Neural cell (in vitro differentiated cells): ENCODE data around the gene RFX3. TPM values are rescaled to one million over a fixed set of nuclear protein-coding genes. Genes with fewer than 3 reads are reported as not detected.

Source experiments
- H2AFZ ChIP-seq: fragments of 200-600, 300-800 bp; sonication (generic), shearing (Covaris generic); 2 replicates; pipeline ENCODE4 v1.6.0; 2014; ENCODE audit warnings: low read depth, mild to moderate bottlenecking, antibody characterized with exemption, low read length, moderate library complexity
- H3F3A ChIP-seq: fragments of 200-600 bp; shearing (Covaris generic); 2 replicates; pipeline ENCODE4 v1.6.1; 2016; ENCODE audit warnings: mild to moderate bottlenecking, moderate library complexity, mixed read lengths, antibody characterized with exemption, low read length; ENCODE audit not compliant: insufficient read depth, poor library complexity, severe bottlenecking
- H3K27ac ChIP-seq: fragments of 200-600, 300-800 bp; sonication (generic), shearing (Covaris generic); 2 replicates; pipeline ENCODE4 v1.5.1; 2014; ENCODE audit warnings: mild to moderate bottlenecking, low read length, moderate library complexity
- H3K27me3 ChIP-seq: fragments of 300-800, 200-600 bp; sonication (generic), shearing (Covaris generic); 2 replicates; pipeline ENCODE4 v1.6.0; 2014; ENCODE audit warnings: mild to moderate bottlenecking, low read depth, low read length, moderate library complexity; ENCODE audit not compliant: insufficient read depth
- H3K36me3 ChIP-seq: fragments of 300-800, 200-600 bp; sonication (generic), shearing (Covaris generic); 2 replicates; pipeline ENCODE4 v1.5.1; 2014; ENCODE audit warnings: mild to moderate bottlenecking, antibody characterized with exemption, low read length, moderate library complexity; ENCODE audit not compliant: insufficient read depth
- H3K4me2 ChIP-seq: fragments of 300-800, 200-600 bp; sonication (generic), shearing (Covaris generic); 2 replicates; pipeline ENCODE4 v1.6.0; 2014; ENCODE audit warnings: mild to moderate bottlenecking, low read length
- H3K4me3 ChIP-seq: fragments of 300-800, 200-600 bp; sonication (generic), shearing (Covaris generic); 2 replicates; pipeline ENCODE4 v1.5.1; 2014; ENCODE audit warnings: mild to moderate bottlenecking, low read length, moderate library complexity
- H3K79me2 ChIP-seq: fragments of 200-600 bp; shearing (Covaris generic); replicated peaks from 2 replicates; pipeline ENCODE4 v1.6.0; 2014; ENCODE audit warnings: mild to moderate bottlenecking, low read length, moderate library complexity; ENCODE audit not compliant: insufficient read depth
- H3K9ac ChIP-seq: fragments of 300-800, 200-600 bp; sonication (generic), shearing (Covaris generic); 2 replicates; pipeline ENCODE4 v1.6.1; 2016; ENCODE audit warnings: mild to moderate bottlenecking, low read length, mixed read lengths
- H3K9me2 ChIP-seq: fragments of 200-600 bp; shearing (Covaris generic); 2 replicates; pipeline ENCODE4 v1.6.1; 2016; ENCODE audit warnings: mild to moderate bottlenecking, low read length, mixed read lengths; ENCODE audit not compliant: insufficient read depth
- H3K9me3 ChIP-seq: fragments of 200-600, 300-800 bp; sonication (generic), shearing (Covaris generic); 2 replicates; pipeline ENCODE4 v1.6.1; 2016; ENCODE audit warnings: mild to moderate bottlenecking, mixed run types, low read length, moderate library complexity, mixed read lengths
- H4K20me1 ChIP-seq: fragments of 200-600 bp; shearing (Covaris generic); 2 replicates; pipeline ENCODE4 v1.6.1; 2016; ENCODE audit warnings: mild to moderate bottlenecking, mixed run types; ENCODE audit not compliant: insufficient read depth
- EP300 ChIP-seq: fragments of 450-650 bp; conservative IDR thresholded peaks from 2 replicates; pipeline ENCODE4 v1.6.1; 2014; ENCODE audit warnings: antibody characterized with exemption, mild to moderate bottlenecking, moderate library complexity; ENCODE audit not compliant: poor library complexity, severe bottlenecking
- EZH2 ChIP-seq: fragments of 200-600, 300-800 bp; shearing (Covaris generic), sonication (generic); IDR thresholded peaks from 2 replicates; pipeline ENCODE4 v1.6.1; 2014; ENCODE audit warnings: antibody characterized with exemption, low read length, borderline replicate concordance, mild to moderate bottlenecking; ENCODE audit not compliant: insufficient read depth, poor library complexity, severe bottlenecking
- MXI1 ChIP-seq: fragments of 450-650 bp; conservative IDR thresholded peaks from 2 replicates; pipeline ENCODE4 v1.6.1; 2014; ENCODE audit warnings: antibody characterized with exemption, mild to moderate bottlenecking; ENCODE audit not compliant: poor library complexity, severe bottlenecking
- POLR2AphosphoS5 ChIP-seq: IDR thresholded peaks from 2 replicates; pipeline ENCODE4 v1.6.1; 2012
- RAD21 ChIP-seq: fragments of 450-650 bp; conservative IDR thresholded peaks from 2 replicates; pipeline ENCODE4 v1.6.1; 2014; ENCODE audit warnings: antibody characterized with exemption, mild to moderate bottlenecking, moderate library complexity
- SMC3 ChIP-seq: fragments of 450-650 bp; conservative IDR thresholded peaks from 2 replicates; pipeline ENCODE4 v1.6.1; 2014; ENCODE audit warnings: antibody characterized with exemption, mild to moderate bottlenecking, moderate library complexity; ENCODE audit not compliant: poor library complexity
- TAF1 ChIP-seq: IDR thresholded peaks from 2 replicates; pipeline ENCODE4 v1.6.1; 2012; ENCODE audit warnings: low read depth
- polyA plus RNA-seq: library from polyadenylated mRNA; depleted of rRNA; stranded (reverse); fragments of >200 nt; gene quantifications from 2 replicates; pipeline ENCODE4 v1.2.3, GENCODE V29; 2014
- TF ChIP-seq, protein P1 (sequence below): fragments of 450-650 bp; IDR thresholded peaks from 2 replicates; pipeline ENCODE4 v1.5.1; 2014; ENCODE audit warnings: antibody characterized with exemption, mild to moderate bottlenecking, moderate library complexity; ENCODE audit not compliant: poor library complexity, severe bottlenecking
- TF ChIP-seq, protein P2 (sequence below): IDR thresholded peaks from 2 replicates; pipeline ENCODE4 v1.6.1; 2012; ENCODE audit warnings: borderline replicate concordance

The RFX3 gene
- polyA plus RNA-seq, 1 donor from 2014 or later, result 27.6 TPM

DNA sequence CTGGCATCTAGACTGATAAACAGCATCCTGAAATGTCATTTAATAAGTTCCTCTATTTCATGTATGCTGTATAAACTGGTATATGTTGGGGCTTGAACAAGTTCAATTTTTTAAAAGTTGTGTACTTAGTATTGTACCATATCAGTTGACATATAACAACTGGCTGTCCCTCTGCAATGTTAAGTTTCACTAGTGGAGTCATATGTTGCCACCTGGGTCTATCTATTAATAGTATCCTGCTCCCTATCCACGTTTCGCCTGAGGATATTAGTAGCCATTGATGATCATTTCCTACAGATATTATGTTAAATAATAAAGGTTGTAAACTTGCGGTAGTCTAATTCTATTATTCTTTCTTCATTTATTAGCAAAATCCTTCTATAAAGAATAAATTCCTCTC is 177.6 kb downstream of the RFX3 start:
- no peak overlapping the region for H2AFZ ChIP-seq
- TF ChIP-seq TAF1, result no peak
- no peak for TF ChIP-seq EZH2
- H3K9ac ChIP-seq, result no peak overlapping the region
- no peaks in the 10 kb centered on the region for H3K9me3 ChIP-seq
- H4K20me1 ChIP-seq, result no peaks in the 10 kb centered on the region
- no peak overlapping the region for H3K27ac ChIP-seq
- no peak overlapping the region for H3K4me3 ChIP-seq
- peaks cover 16% of the 10 kb centered on the region for H3K79me2 ChIP-seq
- no peaks in the 10 kb centered on the region for H3K9me2 ChIP-seq
- no peaks in the 10 kb centered on the region for H3K36me3 ChIP-seq
- H3F3A ChIP-seq, result no peaks in the 10 kb centered on the region
- no peak overlapping the region for H3K4me2 ChIP-seq
- no peaks in the 10 kb centered on the region for H3K27me3 ChIP-seq

DNA sequence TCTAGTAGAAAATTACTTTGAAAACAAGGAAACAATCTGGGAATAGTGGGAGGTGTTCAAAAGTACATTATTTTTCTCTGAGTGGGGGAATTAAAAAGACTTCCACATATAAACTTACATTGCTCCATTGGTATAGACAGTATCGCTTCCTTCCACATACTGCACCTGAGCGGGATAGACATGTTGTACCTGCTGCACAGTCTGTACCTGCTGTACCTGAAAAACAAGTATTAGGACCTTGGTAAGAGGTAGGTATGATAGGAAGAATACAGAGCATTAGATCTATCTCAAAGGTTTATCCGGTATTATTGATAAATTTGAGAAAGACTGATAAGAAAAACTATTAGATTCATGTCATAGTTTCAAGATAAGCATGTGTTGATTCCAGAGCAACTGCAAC is 179.3 kb downstream of the RFX3 start:
- Histone ChIP-seq H3K4me2 (no peak overlapping the region), H3K79me2 (peaks cover 16% of the 10 kb centered on the region), H4K20me1 (no peaks in the 10 kb centered on the region), H3K36me3 (no peaks in the 10 kb centered on the region), H3K27me3 (no peaks in the 10 kb centered on the region), H3F3A (no peaks in the 10 kb centered on the region), H3K27ac (no peak overlapping the region), H2AFZ (no peak overlapping the region), H3K9me3 (no peaks in the 10 kb centered on the region), H3K9ac (no peak overlapping the region), H3K4me3 (no peak overlapping the region), H3K9me2 (no peaks in the 10 kb centered on the region)
- TF ChIP-seq POLR2AphosphoS5 (no peak), MXI1 (no peak), EZH2 (no peak), EP300 (no peak), SMC3 (no peak), RAD21 (no peak), TAF1 (no peak)
- TF ChIP-seq, protein P1, sequence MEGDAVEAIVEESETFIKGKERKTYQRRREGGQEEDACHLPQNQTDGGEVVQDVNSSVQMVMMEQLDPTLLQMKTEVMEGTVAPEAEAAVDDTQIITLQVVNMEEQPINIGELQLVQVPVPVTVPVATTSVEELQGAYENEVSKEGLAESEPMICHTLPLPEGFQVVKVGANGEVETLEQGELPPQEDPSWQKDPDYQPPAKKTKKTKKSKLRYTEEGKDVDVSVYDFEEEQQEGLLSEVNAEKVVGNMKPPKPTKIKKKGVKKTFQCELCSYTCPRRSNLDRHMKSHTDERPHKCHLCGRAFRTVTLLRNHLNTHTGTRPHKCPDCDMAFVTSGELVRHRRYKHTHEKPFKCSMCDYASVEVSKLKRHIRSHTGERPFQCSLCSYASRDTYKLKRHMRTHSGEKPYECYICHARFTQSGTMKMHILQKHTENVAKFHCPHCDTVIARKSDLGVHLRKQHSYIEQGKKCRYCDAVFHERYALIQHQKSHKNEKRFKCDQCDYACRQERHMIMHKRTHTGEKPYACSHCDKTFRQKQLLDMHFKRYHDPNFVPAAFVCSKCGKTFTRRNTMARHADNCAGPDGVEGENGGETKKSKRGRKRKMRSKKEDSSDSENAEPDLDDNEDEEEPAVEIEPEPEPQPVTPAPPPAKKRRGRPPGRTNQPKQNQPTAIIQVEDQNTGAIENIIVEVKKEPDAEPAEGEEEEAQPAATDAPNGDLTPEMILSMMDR, result no peak
- TF ChIP-seq, protein P2, sequence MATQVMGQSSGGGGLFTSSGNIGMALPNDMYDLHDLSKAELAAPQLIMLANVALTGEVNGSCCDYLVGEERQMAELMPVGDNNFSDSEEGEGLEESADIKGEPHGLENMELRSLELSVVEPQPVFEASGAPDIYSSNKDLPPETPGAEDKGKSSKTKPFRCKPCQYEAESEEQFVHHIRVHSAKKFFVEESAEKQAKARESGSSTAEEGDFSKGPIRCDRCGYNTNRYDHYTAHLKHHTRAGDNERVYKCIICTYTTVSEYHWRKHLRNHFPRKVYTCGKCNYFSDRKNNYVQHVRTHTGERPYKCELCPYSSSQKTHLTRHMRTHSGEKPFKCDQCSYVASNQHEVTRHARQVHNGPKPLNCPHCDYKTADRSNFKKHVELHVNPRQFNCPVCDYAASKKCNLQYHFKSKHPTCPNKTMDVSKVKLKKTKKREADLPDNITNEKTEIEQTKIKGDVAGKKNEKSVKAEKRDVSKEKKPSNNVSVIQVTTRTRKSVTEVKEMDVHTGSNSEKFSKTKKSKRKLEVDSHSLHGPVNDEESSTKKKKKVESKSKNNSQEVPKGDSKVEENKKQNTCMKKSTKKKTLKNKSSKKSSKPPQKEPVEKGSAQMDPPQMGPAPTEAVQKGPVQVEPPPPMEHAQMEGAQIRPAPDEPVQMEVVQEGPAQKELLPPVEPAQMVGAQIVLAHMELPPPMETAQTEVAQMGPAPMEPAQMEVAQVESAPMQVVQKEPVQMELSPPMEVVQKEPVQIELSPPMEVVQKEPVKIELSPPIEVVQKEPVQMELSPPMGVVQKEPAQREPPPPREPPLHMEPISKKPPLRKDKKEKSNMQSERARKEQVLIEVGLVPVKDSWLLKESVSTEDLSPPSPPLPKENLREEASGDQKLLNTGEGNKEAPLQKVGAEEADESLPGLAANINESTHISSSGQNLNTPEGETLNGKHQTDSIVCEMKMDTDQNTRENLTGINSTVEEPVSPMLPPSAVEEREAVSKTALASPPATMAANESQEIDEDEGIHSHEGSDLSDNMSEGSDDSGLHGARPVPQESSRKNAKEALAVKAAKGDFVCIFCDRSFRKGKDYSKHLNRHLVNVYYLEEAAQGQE, result no peak

DNA sequence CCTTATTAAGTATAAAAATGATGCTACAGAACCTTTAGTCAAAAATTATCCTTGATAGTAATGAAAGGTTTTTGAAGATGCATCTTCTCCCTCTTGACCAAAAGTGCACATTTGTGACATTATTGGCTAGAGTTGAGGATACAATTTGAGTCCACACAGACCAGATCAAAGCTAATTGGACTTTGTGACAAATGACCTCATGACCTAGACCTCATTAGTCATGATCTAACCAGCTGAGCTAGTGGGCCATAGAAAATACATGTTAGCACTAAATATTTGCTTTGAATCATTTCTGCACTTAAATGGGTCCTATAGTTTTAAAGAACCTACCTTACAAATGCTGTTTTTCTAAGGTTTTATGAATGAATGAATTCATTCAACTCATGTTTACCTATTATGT is 182.1 kb downstream of the RFX3 start:
- Histone ChIP-seq H3K79me2 (peaks cover 5% of the 10 kb centered on the region), H3K4me3 (no peak overlapping the region), H3K27ac (no peak overlapping the region), H3K9ac (no peak overlapping the region), H3K9me2 (no peaks in the 10 kb centered on the region), H4K20me1 (no peaks in the 10 kb centered on the region), H3K9me3 (no peaks in the 10 kb centered on the region), H3F3A (no peaks in the 10 kb centered on the region), H3K36me3 (no peaks in the 10 kb centered on the region), H3K4me2 (no peak overlapping the region), H3K27me3 (no peaks in the 10 kb centered on the region), H2AFZ (no peak overlapping the region)
- TF ChIP-seq EP300 (no peak), RAD21 (no peak), SMC3 (no peak), EZH2 (no peak), POLR2AphosphoS5 (no peak), TAF1 (no peak), MXI1 (no peak)
- TF ChIP-seq, protein P1, result no peak
- TF ChIP-seq, protein P2, result no peak
